SHP77 (cell line): ENCODE data around the gene PGP.
A peak's percentile ranks its signal among the peaks of the same experiment; 100 is the strongest.

ENCODE experiments used
- DNase-seq, 2 experiments: peaks; one replicate each; lab custom pipeline; 2025; lab: John Stamatoyannopoulos, UW

Gene PGP

GRCh38 chr16:2237102-2237482, 22.5 kb upstream of the PGP start:
- DNase-seq: no peak

GRCh38 chr16:2236337-2237101, 21.9 kb upstream of the PGP start, which contains the start of gene DNASE1L2:
DNASE1L2 (plus strand) TSS chr16:2236444; CDS start chr16:2236817, 373 bp downstream.
- DNase-seq: no peak

GRCh38 chr16:2235695-2236336, 21.2 kb upstream of the PGP start:
- no peak for DNase-seq

- DNase-seq: no peak
Measured at GRCh38 chr16:2235234-2235651, 20.6 kb upstream of the PGP start.

- no peak for DNase-seq
Measured at GRCh38 chr16:2234813-2235170, 20.2 kb upstream of the PGP start.

GRCh38 chr16:2233872-2234812, 19.5 kb upstream of the PGP start:
- DNase-seq: no peak

GRCh38 chr16:2233046-2233775, 18.6 kb upstream of the PGP start:
- no peak for DNase-seq

- no peak for DNase-seq
Measured at GRCh38 chr16:2232094-2232990, 17.7 kb upstream of the PGP start.

GRCh38 chr16:2231016-2231931, 16.6 kb upstream of the PGP start:
- DNase-seq: no peak

- no peak for DNase-seq
Measured at GRCh38 chr16:2230376-2230775, 15.7 kb upstream of the PGP start.

- no peak for DNase-seq
Measured at GRCh38 chr16:2229632-2230250, 15.1 kb upstream of the PGP start.

GRCh38 chr16:2229091-2229490, 14.5 kb upstream of the PGP start:
- DNase-seq: no peak

GRCh38 chr16:2228161-2228824, 13.7 kb upstream of the PGP start:
- no peak for DNase-seq

GRCh38 chr16:2226918-2227317, 12.3 kb upstream of the PGP start:
- DNase-seq: no peak

- no peak for DNase-seq
Measured at GRCh38 chr16:2226245-2226793, 11.7 kb upstream of the PGP start.

- peak; percentile 34 to 43 for DNase-seq
Measured at GRCh38 chr16:2223942-2224486, 9.4 kb upstream of the PGP start.

- DNase-seq: peak; percentile 99
Measured at GRCh38 chr16:2223221-2223941, 8.7 kb upstream of the PGP start, which contains the start of gene E4F1. E4F1 (plus strand) TSS chr16:2223591; CDS start chr16:2223614, 23 bp downstream.
